Left ventricle myocardium inferior (tissue), 1 donor: ENCODE measurements around the gene TMEM18. TPM values are rescaled to one million over a fixed set of nuclear protein-coding genes. Genes with fewer than 3 reads are reported as not detected.
"Not testable (repeated sequence)": the region's sequence is repeated elsewhere in the genome, so short reads cannot be mapped to it uniquely, and the experiment has no call there.

Source experiments
- DNase-seq: peaks from one replicate; pipeline ENCODE4 v3.0.0-alpha.2; 2020
- H3K27ac ChIP-seq: fragments of 200-600 bp; replicated peaks from 2 replicates; pipeline ENCODE4 v1.8.0; 2021
- H3K27me3 ChIP-seq: fragments of 200-600 bp; 2 replicates; pipeline ENCODE4 v1.8.0; 2021; ENCODE audit warnings: low read depth
- H3K36me3 ChIP-seq: fragments of 200-600 bp; 2 replicates; pipeline ENCODE4 v1.8.0; 2021
- H3K4me1 ChIP-seq: fragments of 200-600 bp; 2 replicates; pipeline ENCODE4 v1.8.0; 2021
- H3K4me3 ChIP-seq: fragments of 200-600 bp; 2 replicates; pipeline ENCODE4 v1.8.0; 2021; ENCODE audit warnings: mild to moderate bottlenecking, moderate library complexity
- H3K9me3 ChIP-seq: fragments of 200-600 bp; replicated peaks from 2 replicates; pipeline ENCODE4 v1.8.0; 2021
- intact Hi-C: fragments of 100-400 bp; cut with micrococcal nuclease; formaldehyde crosslinking; loops from one replicate; pipeline ENCODE4 v1.11.0; 2022
- total RNA-seq: library from RNA; stranded (reverse); fragmentation: NEBNext Ultra II Directional; extraction: Animal tissue kit (Norgen Biotek cat#: 25700); gene quantifications from one replicate; pipeline ENCODE4 v1.2.1, GENCODE V29; 2021
- TF ChIP-seq, protein P1 (sequence below): fragments of 200-600 bp; IDR thresholded peaks from 2 replicates; pipeline ENCODE4 v1.8.0; 2021; ENCODE audit warnings: antibody characterized with exemption, mild to moderate bottlenecking, borderline replicate concordance
- donor health status: DM: no; HTN: yes; CAD: no; lungs with severe emphysema.

TMEM18 gene
- total RNA-seq, 1 donor from 2014 or later: 10.4 TPM

DNA sequence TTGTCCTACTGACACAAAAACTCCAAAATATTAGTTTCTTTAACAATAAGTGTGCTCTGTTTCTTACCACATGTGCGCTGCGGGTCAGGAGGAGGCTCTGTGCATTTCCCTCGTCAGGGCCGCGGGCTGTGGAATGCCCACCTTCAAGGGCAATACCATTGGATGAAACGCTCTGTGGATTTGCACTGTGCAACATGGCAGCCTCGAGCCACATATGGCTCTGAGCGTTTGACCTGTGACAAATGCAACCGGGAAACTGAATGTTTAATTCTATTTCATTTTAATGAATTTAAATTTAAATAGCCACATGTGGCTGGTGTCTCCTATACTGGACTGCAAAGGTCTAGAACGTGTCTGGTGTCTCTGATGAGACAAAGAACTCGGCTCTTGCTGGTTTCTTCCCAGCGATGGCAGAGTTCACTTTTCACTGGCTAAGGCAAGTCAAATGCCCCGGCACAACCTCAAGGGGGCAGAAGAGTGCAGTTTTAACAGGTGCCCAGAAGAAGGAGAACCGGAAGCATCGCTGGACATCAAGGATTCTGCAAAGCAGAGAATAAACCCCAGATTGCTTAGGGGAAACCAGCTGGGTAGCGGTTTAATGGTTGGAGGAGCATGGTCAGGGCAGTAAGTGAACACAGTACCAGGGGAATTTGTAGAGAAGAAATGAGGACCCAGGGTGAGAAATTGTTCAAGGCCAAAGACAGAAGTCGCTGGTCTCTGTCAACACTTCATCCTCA lies 37.0 kb upstream of the TMEM18 start:
- Histone ChIP-seq H3K27ac (no peak overlapping the region), H3K27me3 (peaks cover 93% of the 10 kb centered on the region), H3K9me3 (peaks cover 3% of the 10 kb centered on the region), H3K4me1 (no peaks in the 10 kb centered on the region), H3K4me3 (no peak overlapping the region), H3K36me3 (no peaks in the 10 kb centered on the region)
- TF ChIP-seq, protein P1, sequence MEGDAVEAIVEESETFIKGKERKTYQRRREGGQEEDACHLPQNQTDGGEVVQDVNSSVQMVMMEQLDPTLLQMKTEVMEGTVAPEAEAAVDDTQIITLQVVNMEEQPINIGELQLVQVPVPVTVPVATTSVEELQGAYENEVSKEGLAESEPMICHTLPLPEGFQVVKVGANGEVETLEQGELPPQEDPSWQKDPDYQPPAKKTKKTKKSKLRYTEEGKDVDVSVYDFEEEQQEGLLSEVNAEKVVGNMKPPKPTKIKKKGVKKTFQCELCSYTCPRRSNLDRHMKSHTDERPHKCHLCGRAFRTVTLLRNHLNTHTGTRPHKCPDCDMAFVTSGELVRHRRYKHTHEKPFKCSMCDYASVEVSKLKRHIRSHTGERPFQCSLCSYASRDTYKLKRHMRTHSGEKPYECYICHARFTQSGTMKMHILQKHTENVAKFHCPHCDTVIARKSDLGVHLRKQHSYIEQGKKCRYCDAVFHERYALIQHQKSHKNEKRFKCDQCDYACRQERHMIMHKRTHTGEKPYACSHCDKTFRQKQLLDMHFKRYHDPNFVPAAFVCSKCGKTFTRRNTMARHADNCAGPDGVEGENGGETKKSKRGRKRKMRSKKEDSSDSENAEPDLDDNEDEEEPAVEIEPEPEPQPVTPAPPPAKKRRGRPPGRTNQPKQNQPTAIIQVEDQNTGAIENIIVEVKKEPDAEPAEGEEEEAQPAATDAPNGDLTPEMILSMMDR: peak; percentile 70
- no peak for DNase-seq
- intact Hi-C loops: no loop called here

GRCh38 chr2:710867-711665 lies 33.9 kb upstream of the TMEM18 start:
- intact Hi-C loops: no loop called here
- H3K36me3 ChIP-seq: no peaks in the 10 kb centered on the region

GRCh38 chr2:709138-709765 lies 32.0 kb upstream of the TMEM18 start:
- no peak for DNase-seq
- H3K27me3 ChIP-seq: peaks cover 57% of the 10 kb centered on the region
- H3K36me3 ChIP-seq: no peaks in the 10 kb centered on the region
- H3K4me1 ChIP-seq: no peaks in the 10 kb centered on the region
- no peak overlapping the region for H3K4me3 ChIP-seq
- TF ChIP-seq, protein P1: no peak
- H3K27ac ChIP-seq: no peak overlapping the region
- intact Hi-C loops: no loop called here
- H3K9me3 ChIP-seq: no peaks in the 10 kb centered on the region

More at GRCh38 chr2:710867-711665, 33.9 kb upstream of the TMEM18 start:
- H3K9me3 ChIP-seq: no peaks in the 10 kb centered on the region
- H3K27me3 ChIP-seq: peaks cover 75% of the 10 kb centered on the region
- no peak overlapping the region for H3K27ac ChIP-seq
- no peaks in the 10 kb centered on the region for H3K4me1 ChIP-seq
- no peak overlapping the region for H3K4me3 ChIP-seq
- TF ChIP-seq, protein P1: no peak
- no peak for DNase-seq

GRCh38 chr2:708667-709066 lies 31.5 kb upstream of the TMEM18 start:
- DNase-seq: no peak
- Histone ChIP-seq H3K36me3 (no peaks in the 10 kb centered on the region), H3K27ac (no peak overlapping the region), H3K9me3 (peaks cover 3% of the 10 kb centered on the region), H3K4me3 (no peak overlapping the region), H3K27me3 (peaks cover 51% of the 10 kb centered on the region), H3K4me1 (no peaks in the 10 kb centered on the region)
- intact Hi-C loops: no loop called here
- TF ChIP-seq, protein P1: no peak

DNA sequence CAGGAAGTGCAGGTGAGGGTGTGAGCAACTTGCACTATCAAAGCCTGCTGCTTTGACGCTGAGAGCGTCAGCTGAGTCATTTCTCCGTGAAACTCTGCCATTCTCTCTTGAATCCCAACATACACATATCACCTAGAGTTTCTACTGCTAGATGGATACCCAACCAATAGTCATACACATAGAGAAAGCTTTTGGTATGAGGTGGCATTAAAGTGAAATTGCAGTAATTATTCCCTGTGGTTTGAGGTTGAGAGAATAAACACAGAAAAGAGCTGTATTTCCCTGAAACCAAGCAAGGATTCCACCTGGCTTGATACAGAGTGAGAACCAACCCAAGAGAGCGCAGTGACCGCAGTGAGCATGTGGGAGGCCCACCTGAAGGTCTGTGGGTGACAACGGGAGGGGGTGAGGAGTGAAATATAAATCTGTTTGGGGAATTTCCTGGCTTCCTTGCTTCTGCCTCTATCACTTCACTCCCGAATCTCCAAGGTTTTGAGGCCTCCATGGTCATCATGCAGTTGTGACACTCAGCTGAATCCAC lies 28.8 kb upstream of the TMEM18 start:
- Histone ChIP-seq H3K4me3 (no peak overlapping the region), H3K27ac (no peak overlapping the region), H3K27me3 (peaks cover 32% of the 10 kb centered on the region), H3K9me3 (peaks cover 3% of the 10 kb centered on the region), H3K36me3 (no peaks in the 10 kb centered on the region), H3K4me1 (no peaks in the 10 kb centered on the region)
- TF ChIP-seq, protein P1: no peak
- DNase-seq: no peak
- intact Hi-C loops: no loop called here

DNA sequence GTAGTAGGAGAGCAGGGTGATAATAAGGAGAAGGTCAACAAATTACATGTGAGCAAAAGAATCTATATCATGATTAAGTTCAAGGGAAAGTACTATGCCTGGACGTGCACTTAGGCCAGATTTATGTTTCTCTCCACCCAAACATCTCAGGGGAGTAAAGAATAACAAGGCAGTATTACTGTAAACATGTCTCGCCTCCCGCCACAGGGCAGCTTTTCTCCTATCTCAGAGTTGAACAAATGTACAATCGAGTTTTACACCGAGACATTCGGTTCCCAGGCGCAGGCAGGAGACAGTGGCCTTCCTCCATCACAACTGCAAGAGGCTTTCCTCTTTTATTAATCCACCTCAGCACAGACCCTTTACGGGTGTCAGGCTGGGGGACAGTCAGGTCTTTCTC lies 25.6 kb upstream of the TMEM18 start:
- intact Hi-C loops, H3K4me1 ChIP-seq, DNase-seq, H3K4me3 ChIP-seq, H3K36me3 ChIP-seq, H3K27ac ChIP-seq: not testable (repeated sequence)
- Histone ChIP-seq H3K27me3 (peaks cover 13% of the 10 kb centered on the region), H3K9me3 (peaks cover 15% of the 10 kb centered on the region)
